ENCODE data around the gene SPTBN5.

Gene SPTBN5

DNA sequence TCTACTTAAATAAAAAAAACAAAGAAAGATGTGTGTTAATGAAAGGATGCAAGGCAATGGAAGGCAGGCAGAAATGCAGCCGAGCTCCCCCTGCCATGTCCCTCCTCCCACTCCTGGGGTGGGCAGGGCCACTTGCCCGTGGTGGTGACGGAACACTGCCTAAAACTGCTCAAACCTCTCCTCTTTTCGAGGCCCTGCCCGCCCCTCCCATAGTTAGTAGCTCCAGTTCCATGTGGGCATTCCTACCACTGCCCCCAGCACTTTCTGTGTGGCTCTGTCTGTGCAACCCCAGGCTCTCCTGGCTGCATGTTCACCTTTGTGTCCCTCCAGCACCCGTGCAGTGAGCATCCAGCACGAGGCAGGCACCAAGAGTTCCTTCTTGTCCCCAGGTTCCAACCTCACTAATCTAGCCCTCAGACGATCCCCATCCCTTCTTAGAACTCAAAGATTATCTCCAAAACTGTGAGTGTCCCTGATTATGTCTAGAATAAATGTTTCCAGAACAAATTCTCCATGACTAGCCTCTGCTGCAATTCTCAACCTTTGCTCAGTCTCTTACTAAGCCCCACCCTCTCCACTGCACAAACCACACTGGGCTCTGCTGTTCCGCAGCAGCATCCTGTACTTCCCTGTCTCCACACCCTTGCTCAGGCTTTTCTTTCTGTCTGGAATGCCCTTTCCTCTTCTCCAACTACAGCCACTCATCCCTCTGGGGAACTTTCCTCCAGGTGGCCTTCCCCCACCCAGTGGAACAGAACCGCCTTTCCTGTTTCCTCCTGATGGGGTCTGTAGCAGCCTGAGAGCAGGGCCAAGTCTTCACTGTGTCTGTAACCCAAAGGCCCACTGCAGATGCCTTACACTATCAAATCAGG is 32.6 kb upstream of the SPTBN5 start:
- no peak for DNase-seq

DNA sequence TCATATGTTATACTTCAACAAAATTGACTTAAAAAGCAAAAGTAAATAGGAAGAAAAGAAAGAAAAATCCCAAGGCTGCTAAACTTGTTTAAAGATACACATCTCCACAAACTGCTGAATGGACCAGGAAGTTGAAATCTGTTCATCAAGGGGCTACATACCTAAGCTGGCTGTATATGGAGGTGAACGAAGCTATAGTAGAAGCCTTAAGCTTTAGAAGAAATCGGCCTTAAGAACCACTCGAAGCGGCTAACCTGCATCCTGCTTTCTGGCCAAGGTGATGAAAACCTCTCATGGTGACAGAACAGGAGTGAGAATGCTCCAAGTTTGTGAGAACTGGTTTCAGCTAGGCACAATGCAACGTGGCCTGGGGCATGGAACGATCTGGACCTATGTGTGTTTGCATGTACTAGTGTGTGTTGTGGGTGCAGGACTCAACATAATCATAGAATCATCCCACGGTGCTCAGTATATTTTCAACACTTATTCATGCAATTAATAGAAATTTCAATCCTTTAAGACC is 31.3 kb upstream of the SPTBN5 start:
- DNase-seq: no peak

DNA sequence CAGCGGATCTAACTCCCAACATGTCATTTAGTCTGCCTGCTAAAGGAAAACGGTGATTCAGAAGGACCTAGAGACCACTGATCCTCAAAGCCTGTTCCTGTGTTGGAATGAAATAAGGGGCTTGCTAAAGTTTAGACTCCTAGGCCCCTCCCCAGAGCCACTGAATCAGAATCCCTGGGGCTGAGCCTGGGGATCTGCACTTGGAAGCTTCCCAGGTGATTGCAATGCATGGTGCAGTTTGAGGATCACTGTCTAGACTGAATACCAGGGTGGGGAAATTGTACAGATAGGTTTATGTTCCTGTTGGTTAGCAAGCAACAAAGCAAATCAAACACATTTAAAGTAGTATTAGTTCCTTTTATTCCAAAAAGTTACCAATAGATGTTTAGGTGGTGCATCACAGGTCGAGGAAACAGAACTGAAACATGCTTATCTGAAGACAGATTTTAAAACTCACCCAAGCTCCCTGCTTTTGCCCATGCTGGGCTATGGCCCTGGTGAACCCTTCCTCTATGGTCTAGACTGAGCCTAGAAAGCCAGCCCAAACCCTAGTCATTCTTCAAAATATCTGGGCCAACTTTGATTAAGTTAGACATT is 29.6 kb upstream of the SPTBN5 start:
- DNase-seq: no peak

DNA sequence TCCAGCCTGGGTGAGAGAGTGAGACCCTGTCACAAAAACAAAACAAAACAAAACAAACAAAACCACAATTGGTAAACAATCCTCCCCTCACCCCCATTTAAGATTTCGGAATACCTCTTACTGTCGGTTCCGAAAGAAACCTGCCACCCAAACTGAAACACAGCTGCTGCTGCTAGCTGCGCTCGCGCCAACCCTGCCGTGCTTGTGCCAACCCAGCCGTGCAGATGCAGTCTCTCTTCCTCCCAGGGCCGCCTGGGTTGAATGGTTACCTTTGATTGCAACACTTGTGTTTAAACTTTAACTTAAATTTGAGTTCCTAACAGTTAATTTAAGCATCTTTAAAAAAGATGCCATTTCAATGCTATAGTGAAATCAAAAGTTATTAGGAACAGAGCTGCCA is 28.5 kb upstream of the SPTBN5 start:
- no peak for DNase-seq

DNA sequence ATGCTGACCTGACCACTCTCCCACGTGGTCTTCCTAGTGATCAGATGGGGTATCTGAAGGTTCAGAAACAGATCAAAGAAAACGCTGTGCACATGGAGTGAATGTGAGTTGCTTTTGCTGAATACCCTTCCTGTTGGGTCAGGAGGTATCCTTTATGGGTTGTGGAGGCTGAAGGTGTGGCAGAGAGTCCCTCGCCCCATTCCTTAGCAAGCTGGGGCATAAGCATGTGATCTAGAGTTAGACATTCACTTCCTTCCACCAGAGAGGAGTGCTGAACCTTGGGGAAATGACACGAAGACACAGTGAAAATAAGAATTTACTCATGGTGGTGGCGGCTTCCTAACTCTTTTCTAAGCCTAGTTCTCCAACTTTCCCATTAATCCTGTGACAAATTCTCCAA is 27.8 kb upstream of the SPTBN5 start:
- DNase-seq: no peak

DNA sequence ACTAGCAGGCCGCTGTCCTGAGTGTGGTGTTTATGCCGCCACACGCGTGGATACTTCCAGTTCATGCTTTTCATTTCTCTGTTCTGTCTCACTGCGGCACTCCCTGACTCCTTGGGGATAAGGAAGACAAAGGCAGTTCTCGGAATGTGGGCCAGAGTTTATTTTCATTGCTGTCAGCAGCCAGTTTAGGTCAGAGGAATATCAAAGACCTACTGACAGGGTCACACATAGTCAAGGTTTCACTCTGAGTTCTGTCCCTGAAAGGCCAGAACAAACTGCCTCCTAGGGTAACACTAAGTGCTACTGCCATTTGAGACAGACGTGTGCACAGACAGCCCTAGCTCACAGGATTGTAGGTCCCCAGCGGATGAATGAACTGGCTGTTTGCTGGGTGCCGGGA is 27.3 kb upstream of the SPTBN5 start:
- no peak for DNase-seq

DNA sequence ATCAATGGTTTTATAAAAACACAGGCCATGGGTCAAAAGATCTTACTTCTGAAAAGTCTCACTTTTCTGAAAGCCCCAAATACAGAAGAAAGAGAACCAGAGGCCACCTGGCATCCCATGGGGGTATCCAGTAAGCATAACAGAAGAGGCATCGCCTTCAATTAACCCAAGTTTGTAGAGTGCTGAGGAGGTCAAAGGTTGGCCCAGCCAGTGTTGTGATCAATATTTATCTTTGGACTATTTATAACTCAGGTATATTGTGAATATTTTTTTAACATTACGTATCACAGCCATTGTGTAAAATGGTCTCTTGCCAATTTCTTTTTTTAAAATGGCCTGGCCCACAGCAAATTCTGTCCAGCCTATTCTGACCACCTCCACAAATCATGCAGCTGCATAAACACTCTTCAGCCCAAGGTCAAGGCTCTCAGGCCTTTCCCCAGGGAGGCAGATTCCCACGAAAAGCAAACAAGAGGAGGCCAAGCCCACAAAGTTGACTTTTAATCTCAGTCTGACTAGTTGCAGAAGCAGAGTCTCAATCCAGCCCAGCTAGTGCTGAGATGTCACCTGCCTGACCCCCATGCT is 26.2 kb upstream of the SPTBN5 start:
- no peak for DNase-seq

DNA sequence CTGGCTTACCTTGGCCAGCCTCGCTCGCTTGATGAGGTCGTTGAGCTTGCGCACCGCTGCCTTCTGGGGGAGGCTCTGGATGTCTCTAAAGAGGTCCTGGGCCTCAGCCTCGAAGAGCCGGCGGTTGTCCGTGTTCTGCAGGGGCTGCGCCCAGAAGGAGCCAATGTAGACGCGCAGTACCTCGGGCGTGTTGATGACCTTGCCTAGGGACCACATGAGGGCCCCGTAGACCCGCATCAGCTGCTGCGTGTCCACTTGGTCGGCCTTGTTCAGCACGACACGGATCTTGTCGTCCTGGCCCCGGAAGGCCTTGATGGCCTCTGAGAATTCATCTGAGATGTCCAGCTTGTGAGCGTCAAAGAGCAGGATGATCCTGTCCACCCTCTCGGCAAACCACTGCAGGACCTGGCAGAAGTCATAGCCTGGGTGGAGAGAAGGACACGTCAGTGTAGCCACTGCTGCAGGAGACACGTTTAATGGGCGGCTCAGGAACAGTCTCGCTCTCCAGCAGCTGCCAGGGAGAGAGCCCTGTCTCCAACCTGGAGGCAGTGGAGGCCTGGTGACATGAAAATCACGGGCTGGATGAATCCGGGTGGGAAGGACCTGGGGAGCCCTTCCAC is 25.5 kb upstream of the SPTBN5 start:
- no peak for DNase-seq

DNA sequence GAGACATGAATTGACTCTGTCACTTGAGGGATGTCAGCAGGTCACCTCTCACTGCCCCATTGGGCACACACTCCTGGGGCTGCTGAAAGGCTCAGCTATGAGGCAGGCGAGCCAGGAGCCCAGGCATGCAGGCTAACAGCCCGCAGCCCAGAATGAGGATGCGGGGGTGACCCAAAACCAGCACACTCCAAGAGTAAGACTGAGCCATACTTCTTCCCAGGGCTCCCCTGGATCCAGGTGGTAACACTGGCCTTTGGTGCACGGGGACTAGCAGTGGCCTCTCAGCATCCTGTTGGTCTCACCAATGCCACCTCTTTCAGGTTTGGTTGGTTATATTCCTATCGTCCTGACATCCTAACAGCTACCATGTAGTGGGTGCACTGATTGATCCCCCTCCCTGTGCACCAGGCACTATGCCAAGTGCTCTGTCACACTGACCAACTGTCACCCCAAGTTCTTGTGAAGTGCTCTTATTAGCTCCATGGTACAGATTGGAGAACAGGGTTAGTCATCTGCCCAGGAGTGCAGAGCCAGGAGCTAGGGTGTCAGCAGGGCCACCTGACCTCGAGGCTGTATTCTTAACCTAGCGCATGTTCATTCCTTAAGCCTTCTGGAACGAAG is 24.8 kb upstream of the SPTBN5 start:
- DNase-seq: no peak

DNA sequence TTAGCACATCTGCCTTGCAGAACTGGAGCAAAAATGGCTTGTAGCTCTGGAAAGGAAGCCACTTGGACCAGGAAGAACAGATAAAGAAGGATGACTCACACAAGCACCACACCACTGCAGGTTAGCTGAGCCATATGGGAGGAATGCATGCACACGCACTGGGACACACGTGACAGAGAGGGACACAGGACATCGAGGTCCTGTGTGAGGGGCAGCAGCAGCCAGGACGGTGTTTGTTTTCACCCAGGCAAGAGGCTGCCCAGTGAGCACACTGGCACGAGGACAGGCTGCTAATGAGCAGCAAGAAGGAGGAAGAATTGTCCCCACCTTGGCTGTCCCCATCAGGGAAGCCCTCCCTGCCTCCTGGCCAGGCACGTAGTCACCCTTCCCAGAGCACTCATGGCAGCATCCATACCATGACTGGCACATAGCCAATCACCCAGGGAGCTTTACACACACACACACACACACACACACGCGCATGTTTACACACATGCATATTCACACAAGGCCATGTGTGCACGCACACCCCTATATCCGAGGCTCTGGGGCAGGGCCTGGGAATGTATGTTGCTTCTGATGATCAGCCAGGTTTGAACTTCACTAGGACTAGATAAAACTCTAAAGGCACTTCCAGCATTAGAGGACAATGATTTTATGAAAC is 24.0 kb upstream of the SPTBN5 start:
- DNase-seq: no peak

DNA sequence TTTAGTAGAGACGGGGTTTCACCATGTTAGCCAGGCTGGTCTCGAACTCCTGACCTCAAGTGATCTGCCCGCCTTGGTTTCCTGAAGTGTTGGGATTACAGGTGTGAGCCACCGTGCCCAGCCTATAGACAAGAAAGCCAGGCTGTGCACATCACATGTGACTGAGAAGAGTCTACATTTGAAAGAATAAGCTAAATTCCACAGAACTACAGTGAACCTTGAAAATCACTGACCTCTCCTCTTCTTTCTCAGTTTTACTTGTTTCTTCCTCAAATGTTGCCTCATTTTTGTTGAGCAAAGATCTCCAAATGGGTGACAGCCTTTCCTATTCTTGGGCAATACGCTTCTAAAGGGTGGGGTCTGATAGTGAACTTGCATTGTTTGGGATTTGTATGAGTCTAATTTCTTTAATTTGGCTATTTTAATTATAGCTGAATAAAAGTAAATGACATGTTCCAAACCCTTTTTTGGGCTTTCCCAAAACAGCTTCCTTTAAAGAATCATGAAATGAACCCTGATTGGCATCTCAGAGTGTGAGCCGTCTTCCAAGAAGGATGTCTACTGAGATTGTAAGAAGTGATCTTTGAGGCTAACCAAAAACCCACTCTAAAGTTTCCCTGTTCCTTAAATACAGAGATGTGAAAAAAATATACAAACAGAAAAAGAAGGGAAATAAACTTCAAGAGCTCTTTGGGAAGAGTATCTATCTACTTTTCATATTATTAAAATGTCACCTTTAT is 21.6 kb upstream of the SPTBN5 start:
- no peak for DNase-seq

DNA sequence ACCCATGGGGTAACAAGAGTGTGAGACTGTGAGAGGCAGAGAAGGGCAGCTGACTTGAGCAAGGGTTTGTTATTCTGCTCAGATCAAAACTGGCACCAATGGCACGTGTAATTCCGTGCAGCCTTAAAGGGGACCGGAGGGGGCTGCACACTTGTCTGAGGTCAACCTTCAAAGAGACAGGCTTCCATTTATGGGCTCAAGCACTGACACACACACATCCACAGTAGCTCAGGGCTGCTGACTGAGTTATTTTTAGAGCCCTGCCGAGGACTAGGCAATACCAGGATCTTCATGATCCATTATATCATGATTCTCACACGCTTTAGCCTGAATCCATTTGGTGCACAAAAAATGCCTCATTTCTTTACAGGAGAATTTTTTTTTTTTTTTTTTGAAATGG is 20.6 kb upstream of the SPTBN5 start:
- DNase-seq: no peak

DNA sequence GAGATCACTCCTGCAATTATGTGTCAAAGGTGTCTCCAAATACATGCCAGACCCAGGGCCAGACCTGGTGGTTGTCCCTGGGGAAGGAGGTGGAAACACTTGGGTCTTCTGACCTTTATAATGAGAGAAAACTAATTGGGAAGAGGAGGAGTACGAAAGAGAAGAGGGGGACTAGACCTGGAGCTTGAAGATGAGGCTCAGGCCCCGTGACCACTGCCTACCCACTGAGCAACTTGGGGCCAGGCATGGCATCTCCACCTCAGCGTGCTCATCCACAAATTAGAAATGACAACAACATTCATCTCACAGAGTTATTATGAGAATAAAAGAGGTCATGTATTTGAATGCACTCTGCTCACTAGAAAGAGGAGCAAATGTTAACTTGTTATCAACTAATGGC is 19.4 kb upstream of the SPTBN5 start:
- DNase-seq: no peak

DNA sequence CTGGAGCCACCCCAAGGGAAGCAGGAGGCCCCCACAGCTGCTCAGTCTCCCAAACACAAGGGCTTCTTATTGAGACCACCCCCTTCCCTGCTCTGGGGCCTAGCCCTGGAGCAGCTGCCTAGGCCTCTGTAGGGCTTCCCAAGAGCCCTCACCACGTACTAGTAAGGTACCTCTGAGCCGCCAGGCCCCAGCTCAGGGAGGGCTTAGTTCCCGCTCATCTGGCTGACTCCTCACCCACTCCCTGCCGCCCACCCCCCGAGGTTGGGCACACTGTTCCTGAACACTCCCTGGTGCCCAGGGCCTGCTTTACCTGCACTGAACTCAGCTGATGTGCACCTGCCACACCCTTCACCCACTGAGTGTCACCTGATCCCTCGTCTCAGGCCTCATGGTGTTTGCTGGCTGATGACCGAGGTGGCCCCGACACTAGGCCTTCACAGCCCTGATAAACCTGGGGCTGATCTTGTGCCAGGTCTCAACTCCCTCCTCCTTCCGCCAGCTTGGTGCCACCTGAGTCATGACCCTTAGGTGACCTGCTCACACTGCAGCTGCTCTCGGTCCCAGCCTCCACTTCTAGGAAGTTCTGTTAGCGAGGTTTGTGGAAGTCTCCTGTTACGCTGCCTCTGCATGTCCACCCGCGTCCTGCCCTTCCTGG is 18.0 kb upstream of the SPTBN5 start:
- no peak for DNase-seq

DNA sequence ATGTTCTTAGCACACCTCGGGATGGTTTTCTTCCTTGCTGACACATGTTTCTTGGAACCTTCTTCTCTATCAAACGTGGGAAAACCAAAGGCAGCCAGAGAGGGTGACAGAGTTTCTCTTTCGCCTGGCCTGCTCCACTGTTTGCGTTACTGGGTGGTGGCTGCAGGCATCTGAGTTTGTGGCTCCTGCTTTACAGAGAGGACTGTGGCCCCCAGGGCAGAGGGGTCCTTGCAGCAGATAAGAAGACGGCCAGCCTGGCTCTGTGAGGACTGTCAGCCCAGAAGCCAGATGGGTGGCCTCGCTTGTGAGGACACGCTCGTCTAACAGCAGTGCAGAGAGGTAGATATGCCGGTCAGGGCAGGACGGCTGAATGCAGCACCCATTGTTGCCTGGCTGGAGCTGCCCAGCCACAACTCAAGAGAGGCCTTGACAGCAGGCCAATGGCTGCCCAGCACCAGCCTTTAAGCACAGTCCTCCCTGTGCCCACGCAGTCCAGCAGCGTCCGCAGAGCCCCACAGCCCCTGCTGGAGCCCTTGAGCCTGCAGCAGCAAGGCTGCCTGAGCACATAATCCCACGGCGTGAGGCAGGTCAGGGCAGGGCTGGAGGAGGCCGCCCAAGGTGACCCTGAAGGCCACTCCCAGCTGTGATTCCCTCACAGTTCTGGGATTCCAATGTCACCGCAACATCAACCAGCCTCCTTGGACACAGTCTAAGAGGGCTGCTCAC is 15.0 kb upstream of the SPTBN5 start:
- DNase-seq: no peak

DNA sequence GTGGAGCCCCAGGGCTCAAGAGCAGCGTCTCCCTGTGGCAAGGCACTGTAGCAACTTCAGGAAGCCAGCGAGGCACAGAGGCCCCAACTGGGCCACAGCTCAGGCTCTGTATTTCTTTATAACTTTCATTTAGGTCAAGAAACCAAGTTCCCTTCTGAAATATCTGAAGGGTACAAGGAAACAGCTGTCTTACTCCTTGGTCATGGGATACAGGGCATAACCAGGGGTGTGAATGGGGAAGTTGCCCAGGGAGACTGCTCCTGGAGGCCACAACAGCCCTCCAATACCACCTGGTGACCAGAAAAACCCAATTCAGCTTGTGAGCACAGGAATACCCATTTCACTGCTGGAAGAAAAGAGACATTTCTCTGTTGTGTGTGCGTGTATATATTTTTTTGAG is 13.3 kb upstream of the SPTBN5 start:
- DNase-seq: no peak

DNA sequence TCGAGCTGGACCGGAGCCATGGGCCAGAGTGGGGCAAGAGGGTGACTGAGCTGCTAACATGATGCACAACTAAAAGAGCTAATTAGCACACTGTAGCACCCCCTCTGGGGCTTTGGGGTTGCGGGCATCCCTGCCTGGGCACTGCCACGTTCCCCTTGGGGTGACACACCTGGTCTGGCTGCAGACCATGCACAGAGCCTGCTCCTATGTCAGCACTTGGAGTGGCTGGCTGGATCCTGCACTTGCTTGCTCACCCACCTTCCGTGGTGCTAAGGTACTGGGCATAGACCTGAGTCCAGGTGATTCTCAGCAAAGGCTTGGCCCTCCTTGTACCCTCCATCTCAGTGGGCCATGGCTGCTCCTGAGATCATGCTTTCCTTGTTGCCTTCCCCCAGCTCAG is 12.8 kb upstream of the SPTBN5 start:
- no peak for DNase-seq

DNA sequence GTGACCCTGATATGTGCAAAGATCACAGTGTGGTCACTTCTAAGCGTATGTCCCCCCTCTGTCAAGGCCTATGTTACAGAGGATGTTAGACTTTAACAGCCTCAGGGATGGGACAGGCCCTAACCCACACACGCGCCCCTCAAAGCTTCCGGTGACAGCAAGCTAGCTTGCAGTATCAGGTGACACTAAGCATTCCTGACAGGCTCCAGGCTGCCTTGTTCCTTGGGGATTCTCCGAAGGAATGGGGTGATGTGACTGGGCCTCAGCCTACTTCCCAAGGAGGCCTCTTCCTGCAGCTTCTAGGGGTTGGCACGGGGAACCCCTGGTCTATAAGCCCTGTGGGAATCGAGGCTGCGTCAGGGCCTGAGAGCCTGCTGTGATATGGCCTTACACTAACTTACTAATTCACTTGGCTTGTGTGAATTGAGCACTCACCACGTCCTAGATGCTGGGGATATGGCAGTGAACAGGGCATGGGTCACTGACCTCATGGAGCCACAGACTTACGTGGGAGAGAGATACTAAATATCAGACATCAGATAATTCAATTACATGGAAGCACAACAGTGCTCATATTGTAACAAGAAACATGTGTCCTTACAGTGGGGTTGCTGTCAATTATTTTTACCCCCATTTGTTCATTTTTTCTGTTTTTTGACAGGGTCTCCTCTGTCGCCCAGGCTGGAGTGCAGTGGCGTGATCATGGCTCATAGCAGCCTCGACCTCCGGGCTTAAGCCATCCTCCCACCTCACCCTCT is 11.4 kb upstream of the SPTBN5 start:
- no peak for DNase-seq

DNA sequence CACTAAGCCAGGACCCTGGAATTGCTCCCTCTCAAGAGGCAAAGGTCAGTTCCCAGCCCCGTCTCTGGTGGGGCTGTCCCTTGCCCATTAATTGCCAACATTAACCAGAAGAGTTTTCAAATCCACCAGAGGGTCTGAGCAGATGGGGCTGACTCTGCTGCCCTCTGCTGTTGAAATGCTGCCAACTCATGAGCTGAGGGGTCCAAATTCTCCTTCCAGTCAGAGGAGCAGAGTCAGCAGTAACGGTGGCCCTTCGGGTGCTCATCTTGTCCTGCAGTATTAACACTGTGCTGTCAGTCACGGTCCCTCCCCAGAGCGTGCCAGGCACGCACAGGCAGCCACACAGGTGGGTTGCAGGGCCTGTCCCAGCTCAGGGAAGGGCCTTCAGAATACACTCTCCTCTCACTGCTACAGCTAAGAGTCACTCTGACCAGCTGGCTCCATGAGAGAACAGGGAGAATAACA is 10.7 kb upstream of the SPTBN5 start:
- DNase-seq: peak; percentile 50

DNA sequence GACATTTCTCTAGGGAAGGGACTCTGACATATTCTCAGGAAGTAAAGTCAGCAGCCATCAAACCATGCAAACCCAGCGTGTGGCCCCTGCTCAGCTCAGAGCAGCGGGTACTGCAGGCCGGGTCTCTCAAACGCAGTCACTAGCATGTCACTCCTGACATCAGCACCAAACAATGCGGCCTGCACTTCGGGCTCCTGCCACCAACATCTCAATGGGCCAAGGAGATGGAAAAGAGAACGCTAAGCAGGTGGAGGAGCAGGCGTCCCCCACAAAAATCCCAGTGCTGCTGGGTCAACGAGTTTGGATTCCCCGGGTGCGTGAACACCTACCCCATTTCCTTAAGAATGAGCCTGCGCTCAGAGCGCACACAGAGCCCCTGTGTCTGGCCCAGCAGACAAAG is 9.9 kb upstream of the SPTBN5 start:
- DNase-seq: no peak
